Kidney (tissue), 14 donors: Measurements from ENCODE around the gene ARMC5. TPM values are rescaled to one million over a fixed set of nuclear protein-coding genes. Genes with fewer than 3 reads are reported as not detected.

Experiments
- DNase-seq, 5 donors: peaks; one replicate each; pipeline ENCODE4 v3.0.0-alpha.2; 2013 to 2020
- FAIRE-seq: peaks from 2 replicates; lab custom pipeline; 2012; peaks lifted over from hg19 to GRCh38; lab: Jason Lieb, UNC
- H3K27ac ChIP-seq, 2 donors: one replicate each; pipeline ENCODE4 v1.7.0; 2013; ENCODE audit warnings: low read depth in 2 of 2, low read length in 2 of 2, inconsistent platforms in 1 of 2
- H3K27me3 ChIP-seq: one replicate; pipeline ENCODE4 v1.7.1; 2013; ENCODE audit warnings: low read length, inconsistent platforms; ENCODE audit not compliant: control insufficient read depth, insufficient read depth
- H3K36me3 ChIP-seq, 3 donors: one replicate each; pipeline versions ENCODE4 v1.7.0 to v1.7.1; 2013; ENCODE audit warnings: low read length in 3 of 3, control low read depth in 1 of 3, inconsistent platforms in 1 of 3; ENCODE audit not compliant: insufficient read depth in 3 of 3, control insufficient read depth in 2 of 3
- H3K4me1 ChIP-seq, 3 donors: one replicate each; pipeline versions ENCODE4 v1.7.0 to v1.7.1; 2013; ENCODE audit warnings: low read length in 3 of 3, inconsistent platforms in 1 of 3, low read depth in 1 of 3; ENCODE audit not compliant: control insufficient read depth in 2 of 3, insufficient read depth in 2 of 3
- H3K4me3 ChIP-seq, 3 donors: one replicate each; pipeline versions ENCODE4 v1.7.0 to v1.8.1; 2013; ENCODE audit warnings: low read length in 3 of 3, control low read depth in 1 of 3, inconsistent platforms in 1 of 3
- H3K9ac ChIP-seq, 3 donors: one replicate each; pipeline versions ENCODE4 v1.7.0 to v1.7.1; 2013; ENCODE audit warnings: low read length in 3 of 3, control low read depth in 1 of 3, inconsistent platforms in 1 of 3
- H3K9me3 ChIP-seq, 3 donors: one replicate each; pipeline versions ENCODE4 v1.7.0 to v1.7.1; 2013; ENCODE audit warnings: low read length in 3 of 3, control low read depth in 1 of 3, inconsistent platforms in 1 of 3; ENCODE audit not compliant: control insufficient read depth in 2 of 3, insufficient read depth in 1 of 3
- CTCF ChIP-seq: IDR thresholded peaks from 3 replicates; pipeline ENCODE4 v1.5.1; 2012; ENCODE audit warnings: mild to moderate bottlenecking, moderate library complexity, borderline replicate concordance; ENCODE audit not compliant: insufficient read depth; ENCODE audit errors: extremely low read depth
- intact Hi-C: fragments of 100-400 bp; cut with DNase I; formaldehyde crosslinking; loops from one replicate; pipeline ENCODE4 v1.11.1; 2022
- polyA plus RNA-seq: library from polyadenylated mRNA; stranded (reverse); fragments of 350-450 nt; fragmentation: Illumina TruSeq; extraction: RNeasy Lipid Tissue Mini Kit (QIAGEN cat#74804); gene quantifications from one replicate; pipeline ENCODE4 v1.2.3, GENCODE V29; 2014; ENCODE audit warnings: low read depth, low replicate concordance; ENCODE audit not compliant: insufficient read depth
- total RNA-seq: library from RNA; stranded (reverse); fragmentation: NEBNext Ultra II Directional; extraction: Animal tissue kit (Norgen Biotek cat#: 25700); gene quantifications from one replicate; pipeline ENCODE4 v1.2.1, GENCODE V29; 2021
- donor health status: control.
- donor health status: control.
- donor health status: control.
- donor health status: control.
- donor health status: control.
- donor health status: DM: yes; HTN: yes; CAD: no.
- donor health status: Normal renal cell carcinoma (clear cell type).

ARMC5 gene
- total and polyA plus RNA-seq, 2 donors from 2014 or later, result 9.6 to 10.9 TPM

- no peak for FAIRE-seq
- peaks cover 0 to 2% (median 0%) of the 10 kb centered on the region in 3 donors for H3K36me3 ChIP-seq
Measured at GRCh38 chr16:31453255-31454204, 5.8 kb upstream of the ARMC5 start.

GRCh38 chr16:31455601-31456314 lies 3.5 kb upstream of the ARMC5 start:
- Histone ChIP-seq H3K27ac (no peak overlapping the region), H3K36me3 (peaks cover 0 to 2% (median 0%) of the 10 kb centered on the region in 3 donors), H3K27me3 (no peaks in the 10 kb centered on the region), H3K9me3 (no peaks in the 10 kb centered on the region), H3K4me3 (no peak overlapping the region), H3K4me1 (peaks cover 3 to 37% (median 18%) of the 10 kb centered on the region in 3 donors), H3K9ac (peak overlapping the region in 1 of 3 donors; percentile 19)
- intact Hi-C loops, result no loop called here
- DNase-seq (peak in 2 of 5 donors; percentile 41 to 56), FAIRE-seq (no peak)
- TF ChIP-seq CTCF, result no peak

More at GRCh38 chr16:31453255-31454204, 5.8 kb upstream of the ARMC5 start:
- Histone ChIP-seq H3K9me3 (no peaks in the 10 kb centered on the region), H3K27ac (no peak overlapping the region), H3K4me1 (peaks cover 0 to 31% (median 13%) of the 10 kb centered on the region in 3 donors), H3K4me3 (no peak overlapping the region), H3K9ac (no peak overlapping the region), H3K27me3 (no peaks in the 10 kb centered on the region)
- intact Hi-C loops, result no loop called here
- DNase-seq, result peak in 3 of 5 donors; percentile 29 to 68 (median 55)
- TF ChIP-seq CTCF, result no peak

- intact Hi-C loops, result no loop called here
- TF ChIP-seq CTCF, result no peak
- H3K27ac ChIP-seq, result no peak overlapping the region
- H3K9me3 ChIP-seq, result no peaks in the 10 kb centered on the region
- no peaks in the 10 kb centered on the region for H3K27me3 ChIP-seq
- DNase-seq (peak in 2 of 5 donors; percentile 45 to 46), FAIRE-seq (no peak)
- H3K36me3 ChIP-seq, result peaks cover 0 to 3% (median 0%) of the 10 kb centered on the region in 3 donors
- no peak overlapping the region for H3K9ac ChIP-seq
- peaks cover 3 to 37% (median 18%) of the 10 kb centered on the region in 3 donors for H3K4me1 ChIP-seq
- H3K4me3 ChIP-seq, result no peak overlapping the region
Measured at GRCh38 chr16:31456988-31457360, 2.3 kb upstream of the ARMC5 start.
